IMR-90 (cell line): ENCODE results near the gene TGM1. TPM values are rescaled to one million over a fixed set of nuclear protein-coding genes. Genes with fewer than 3 reads are reported as not detected.

Experiments
- ATAC-seq: fragments of 200-7000 bp; cut with Tn5 transposase; 2 replicates; pipeline ENCODE4 v1.9.1; 2020; ENCODE audit warnings: low read depth, mild to moderate bottlenecking, moderate library complexity
- BruUV-seq: library from RNA; stranded (reverse); fragments of 400-500 nt; replicated peaks from 2 replicates; lab custom pipeline; 2021; lab: Mats Ljungman, UMichigan
- CTCF ChIA-PET: fragments of 300-600 bp; formaldehyde crosslinking; extraction: SDS; loops from one replicate; lab custom pipeline; 2021; ENCODE audit warnings: antibody characterized with exemption; lab: Yijun Ruan, JAX
- POLR2A ChIA-PET: fragments of 300-600 bp; sonication (Branson Sonifier 250); formaldehyde crosslinking; loops from one replicate; lab custom pipeline; 2022; ENCODE audit warnings: antibody characterized with exemption; ENCODE audit not compliant: unreplicated experiment; lab: Charles Lee
- DNase-seq: peaks from one replicate; pipeline ENCODE4 v3.0.0; 2013
- H2AFZ ChIP-seq: replicated peaks from 2 replicates; pipeline ENCODE3; 2013; ENCODE audit warnings: low read length, mild to moderate bottlenecking; ENCODE audit not compliant: poor library complexity
- H2AK5ac ChIP-seq: 2 replicates; pipeline ENCODE4 v1.6.1; 2013; ENCODE audit warnings: low read depth, low read length, inconsistent platforms
- H2AK9ac ChIP-seq: replicated peaks from 2 replicates; pipeline ENCODE3; 2013; ENCODE audit warnings: mild to moderate bottlenecking, low read depth, low read length, moderate library complexity; ENCODE audit not compliant: poor library complexity
- H2BK120ac ChIP-seq: 2 replicates; pipeline ENCODE4 v1.6.1; 2013; ENCODE audit warnings: low read depth, low read length, inconsistent platforms
- H2BK15ac ChIP-seq: 3 replicates; pipeline ENCODE4 v1.6.1; 2013; ENCODE audit warnings: low read depth, low read length, inconsistent platforms
- H2BK20ac ChIP-seq: 2 replicates; pipeline ENCODE4 v1.6.1; 2013; ENCODE audit warnings: low read depth, mild to moderate bottlenecking, inconsistent platforms, low read length, moderate library complexity
- H2BK5ac ChIP-seq: 2 replicates; pipeline ENCODE4 v1.6.1; 2013; ENCODE audit warnings: mild to moderate bottlenecking, low read depth, low read length, inconsistent platforms; ENCODE audit not compliant: poor library complexity, severe bottlenecking
- H3K14ac ChIP-seq: replicated peaks from 2 replicates; pipeline ENCODE4 v1.6.1; 2013; ENCODE audit warnings: low read depth, low read length, inconsistent platforms
- H3K18ac ChIP-seq: 2 replicates; pipeline ENCODE4 v1.6.1; 2013; ENCODE audit warnings: low read depth, low read length, control low read depth
- H3K23ac ChIP-seq: 2 replicates; pipeline ENCODE4 v1.6.1; 2013; ENCODE audit warnings: low read depth, low read length, inconsistent platforms
- H3K27ac ChIP-seq: 2 replicates; pipeline ENCODE4 v1.5.1; 2013; ENCODE audit warnings: mild to moderate bottlenecking, control low read depth, low read length; ENCODE audit not compliant: insufficient read depth
- H3K27me3 ChIP-seq: 2 replicates; pipeline ENCODE4 v1.6.1; 2013; ENCODE audit warnings: low read length; ENCODE audit not compliant: control insufficient read depth, insufficient read depth
- H3K36me3 ChIP-seq: 2 replicates; pipeline ENCODE4 v1.6.1; 2013; ENCODE audit warnings: low read length, mixed read lengths; ENCODE audit not compliant: control insufficient read depth, insufficient read depth
- H3K4ac ChIP-seq: 2 replicates; pipeline ENCODE4 v1.6.1; 2013; ENCODE audit warnings: low read depth, low read length, inconsistent platforms
- H3K4me1 ChIP-seq: 2 replicates; pipeline ENCODE4 v1.6.1; 2013; ENCODE audit warnings: low read length, mixed read lengths; ENCODE audit not compliant: control insufficient read depth, insufficient read depth
- H3K4me2 ChIP-seq: 2 replicates; pipeline ENCODE4 v1.6.1; 2013; ENCODE audit warnings: low read depth, mild to moderate bottlenecking, control low read depth, low read length, moderate library complexity
- H3K4me3 ChIP-seq: 2 replicates; pipeline ENCODE4 v1.5.1; 2013; ENCODE audit warnings: low read depth, mild to moderate bottlenecking, control low read depth, low read length, moderate library complexity; ENCODE audit not compliant: insufficient read depth
- H3K56ac ChIP-seq: 2 replicates; pipeline ENCODE4 v1.6.1; 2013; ENCODE audit warnings: low read length, inconsistent platforms; ENCODE audit not compliant: insufficient read depth; ENCODE audit errors: extremely low read depth
- H3K79me1 ChIP-seq, 2 experiments: 2 replicates each; pipeline ENCODE4 v1.6.1; 2013; ENCODE audit warnings: low read length in 2 of 2, inconsistent platforms in 1 of 2, low read depth in 1 of 2
- H3K9ac ChIP-seq: 2 replicates; pipeline ENCODE4 v1.6.1; 2013; ENCODE audit warnings: low read depth, low read length, control low read depth
- H3K9me1 ChIP-seq: 2 replicates; pipeline ENCODE4 v1.6.1; 2013; ENCODE audit warnings: low read length, inconsistent platforms; ENCODE audit not compliant: insufficient read depth
- H3K9me3 ChIP-seq: 2 replicates; pipeline ENCODE4 v1.6.1; 2013; ENCODE audit warnings: low read length; ENCODE audit not compliant: control insufficient read depth, insufficient read depth
- H4K20me1 ChIP-seq: 2 replicates; pipeline ENCODE4 v1.6.1; 2013; ENCODE audit warnings: low read length, inconsistent platforms; ENCODE audit not compliant: insufficient read depth
- H4K5ac ChIP-seq: 2 replicates; pipeline ENCODE4 v1.6.1; 2013; ENCODE audit warnings: mild to moderate bottlenecking, low read depth, low read length, control low read depth
- H4K8ac ChIP-seq, 2 experiments: 2 replicates each; pipeline ENCODE4 v1.6.1; 2013; ENCODE audit warnings: low read depth in 2 of 2, low read length in 2 of 2, control low read depth in 1 of 2, inconsistent platforms in 1 of 2
- H4K91ac ChIP-seq: 2 replicates; pipeline ENCODE4 v1.6.1; 2013; ENCODE audit warnings: low read depth, low read length, inconsistent platforms; ENCODE audit not compliant: insufficient read depth
- BHLHE40 ChIP-seq: fragments of 150-350 bp; IDR thresholded peaks from 2 replicates; pipeline ENCODE4 v1.6.1; 2016; ENCODE audit warnings: mild to moderate bottlenecking, low read depth, low read length
- CEBPB ChIP-seq: IDR thresholded peaks from 2 replicates; pipeline ENCODE4 v1.6.1; 2012; ENCODE audit warnings: low read depth, low read length, improper control_type of control experiment
- CHD1 ChIP-seq: IDR thresholded peaks from 2 replicates; pipeline ENCODE4 v1.6.1; 2012; ENCODE audit warnings: low read depth, low read length, improper control_type of control experiment
- FOS ChIP-seq: fragments of 150-350 bp; IDR thresholded peaks from 2 replicates; pipeline ENCODE4 v1.6.1; 2016; ENCODE audit warnings: low read depth, low read length
- MAFK ChIP-seq: IDR thresholded peaks from 2 replicates; pipeline ENCODE4 v1.6.1; 2012; ENCODE audit warnings: low read depth, low read length, improper control_type of control experiment
- NFE2L2 ChIP-seq: fragments of 150-350 bp; IDR thresholded peaks from 2 replicates; pipeline ENCODE4 v1.6.1; 2016; ENCODE audit warnings: low read depth, mild to moderate bottlenecking, low read length
- POLR2A ChIP-seq: IDR thresholded peaks from 2 replicates; pipeline ENCODE4 v1.6.1; 2012; ENCODE audit warnings: mild to moderate bottlenecking, low read depth, low read length
- RAD21 ChIP-seq: IDR thresholded peaks from 2 replicates; pipeline ENCODE4 v1.6.1; 2012; ENCODE audit warnings: low read length, improper control_type of control experiment
- RCOR1 ChIP-seq: IDR thresholded peaks from 2 replicates; pipeline ENCODE4 v1.6.1; 2012; ENCODE audit warnings: mild to moderate bottlenecking, low read length, improper control_type of control experiment; ENCODE audit not compliant: insufficient replicate concordance
- RFX5 ChIP-seq: IDR thresholded peaks from 2 replicates; pipeline ENCODE4 v1.8.0; 2012; ENCODE audit warnings: low read depth, mild to moderate bottlenecking, low read length, moderate library complexity
- SMC3 ChIP-seq: fragments of 150-350 bp; IDR thresholded peaks from 2 replicates; pipeline ENCODE4 v1.6.1; 2016; ENCODE audit warnings: low read depth, mild to moderate bottlenecking, antibody characterized with exemption, low read length, moderate library complexity
- WGBS, 2 experiments: methylation state at CpG; one replicate each; pipeline versions ENCODE4 v1.1.5 to v1.1.7; 2013; ENCODE audit warnings: missing lambda C conversion rate in 2 of 2; ENCODE audit not compliant: insufficient read length in 1 of 2; ENCODE audit errors: extremely low coverage in 2 of 2; 5-methylcytosine and 5-hydroxymethylcytosine counted together
- dilution Hi-C: fragments of 300-500 bp; cut with HindIII; formaldehyde crosslinking; loops from one replicate; pipeline ENCODE4 v1.14.3; 2018; ENCODE audit warnings: low sequenced_read_pairs; ENCODE audit not compliant: unreplicated experiment
- in situ Hi-C: fragments of 300-500 bp; cut with MboI; formaldehyde crosslinking; loops from 3 replicates; pipeline ENCODE4 v1.14.3; 2019; ENCODE audit warnings: low sequenced_read_pairs, inconsistent platforms, mixed read lengths
- intact Hi-C: fragments of 100-400 bp; cut with micrococcal nuclease; formaldehyde crosslinking; loops from 2 replicates; pipeline ENCODE4 v1.10.0; 2022
- polyA plus RNA-seq, 3 experiments: library from polyadenylated mRNA; depleted of rRNA; stranded (reverse); fragments of >200 nt; gene quantifications; 2 replicates each; pipeline ENCODE4 v1.2.3, GENCODE V29; 2012; ENCODE audit warnings: low replicate concordance in 1 of 3
- total RNA-seq: library from RNA; depleted of rRNA; stranded (reverse); fragments of >200 nt; gene quantifications from 2 replicates; pipeline ENCODE4 v1.2.3, GENCODE V29; 2012
- TF ChIP-seq, protein P1 (sequence below): fragments of 150-350 bp; IDR thresholded peaks from 2 replicates; pipeline ENCODE4 v1.6.1; 2017; ENCODE audit warnings: mild to moderate bottlenecking, antibody characterized with exemption, low read length, low read depth
- TF ChIP-seq, protein P2 (sequence below): conservative IDR thresholded peaks from 2 replicates; pipeline ENCODE4 v1.5.1; 2012; ENCODE audit warnings: mild to moderate bottlenecking, low read depth, low read length, improper control_type of control experiment

The TGM1 gene
- total and polyA plus RNA-seq, 2 of the 4 experiments (the other 2 are of a cell fraction) = 0.72 to 3.3 TPM

DNA sequence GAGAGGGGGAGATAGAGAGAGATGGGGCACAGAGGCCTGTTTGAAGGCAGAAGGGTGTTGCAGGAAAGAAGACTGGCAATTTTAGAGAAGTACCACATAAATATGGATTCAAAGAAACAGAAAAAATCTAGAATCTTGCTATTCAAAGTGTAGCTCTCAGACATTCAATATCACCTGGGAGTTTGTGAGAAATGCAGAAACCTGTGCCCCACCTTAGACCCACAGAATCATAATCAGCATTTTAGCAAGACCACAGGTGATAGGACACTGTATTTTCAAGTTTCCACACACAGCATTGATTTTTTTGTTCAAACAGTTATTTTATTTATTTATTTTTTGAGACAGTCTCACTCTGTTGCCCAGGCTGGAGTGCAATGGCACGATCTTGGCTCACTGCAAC lies 34.1 kb downstream of the TGM1 start:
- Histone ChIP-seq H4K5ac (no peak overlapping the region), H2BK20ac (no peak overlapping the region), H3K56ac (no peak overlapping the region; the same call in 1 of the 2 replicates), H3K27me3 (no peaks in the 10 kb centered on the region), H4K91ac (no peak overlapping the region), H3K9me3 (no peaks in the 10 kb centered on the region), H2AK9ac (no peak overlapping the region), H2BK120ac (no peak overlapping the region), H3K9ac (no peak overlapping the region), H4K8ac (no peak overlapping the region), H3K4ac (no peak overlapping the region), H3K14ac (no peak overlapping the region), H3K4me2 (no peak overlapping the region), H2AK5ac (no peak overlapping the region), H3K23ac (no peak overlapping the region; the same call in 1 of the 2 replicates), H2BK15ac (no peak overlapping the region), H3K79me1 (peaks cover 25 to 56% of the 10 kb centered on the region in 2 experiments), H3K4me3 (no peak overlapping the region), H3K18ac (no peak overlapping the region), H3K9me1 (peaks cover 7% of the 10 kb centered on the region), H2BK5ac (no peak overlapping the region), H3K27ac (no peak overlapping the region), H2AFZ (no peak overlapping the region), H3K4me1 (peaks cover 10% of the 10 kb centered on the region), H4K20me1 (no peaks in the 10 kb centered on the region), H3K36me3 (peaks cover 6% of the 10 kb centered on the region; the same call in 1 of the 2 replicates)
- dilution Hi-C loops (no loop called here), intact Hi-C loops (no loop called here), in situ Hi-C loops (no loop called here)
- CTCF ChIA-PET = interaction anchor here (0.6 to 2.5 kb wide), 2 partner anchors 13 to 735 kb away, joined by 3 to 7 read pairs; partner anchors contain the start of gene MDP1
- BruUV-seq = no TSS peak
- POLR2A ChIA-PET = interaction anchor here (0.6 kb wide), 2 partner anchors 9 to 1126 kb away, joined by 4 to 8 read pairs; no protein-coding TSS in a partner anchor
- no peak for DNase-seq
- WGBS, 2 experiments = no CpG with 5 or more reads among the region's 1 CpG
- TF ChIP-seq NFE2L2 = no peak
- no peak for TF ChIP-seq MAFK
- TF ChIP-seq CHD1 = no peak
- TF ChIP-seq SMC3 = no peak
- TF ChIP-seq RAD21 = no peak
- no peak for TF ChIP-seq BHLHE40
- no peak for TF ChIP-seq FOS
- no peak for TF ChIP-seq RCOR1
- TF ChIP-seq, protein P1, sequence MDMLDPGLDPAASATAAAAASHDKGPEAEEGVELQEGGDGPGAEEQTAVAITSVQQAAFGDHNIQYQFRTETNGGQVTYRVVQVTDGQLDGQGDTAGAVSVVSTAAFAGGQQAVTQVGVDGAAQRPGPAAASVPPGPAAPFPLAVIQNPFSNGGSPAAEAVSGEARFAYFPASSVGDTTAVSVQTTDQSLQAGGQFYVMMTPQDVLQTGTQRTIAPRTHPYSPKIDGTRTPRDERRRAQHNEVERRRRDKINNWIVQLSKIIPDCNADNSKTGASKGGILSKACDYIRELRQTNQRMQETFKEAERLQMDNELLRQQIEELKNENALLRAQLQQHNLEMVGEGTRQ = no peak
- TF ChIP-seq CEBPB = no peak
- no peak for TF ChIP-seq RFX5
- TF ChIP-seq, protein P2, sequence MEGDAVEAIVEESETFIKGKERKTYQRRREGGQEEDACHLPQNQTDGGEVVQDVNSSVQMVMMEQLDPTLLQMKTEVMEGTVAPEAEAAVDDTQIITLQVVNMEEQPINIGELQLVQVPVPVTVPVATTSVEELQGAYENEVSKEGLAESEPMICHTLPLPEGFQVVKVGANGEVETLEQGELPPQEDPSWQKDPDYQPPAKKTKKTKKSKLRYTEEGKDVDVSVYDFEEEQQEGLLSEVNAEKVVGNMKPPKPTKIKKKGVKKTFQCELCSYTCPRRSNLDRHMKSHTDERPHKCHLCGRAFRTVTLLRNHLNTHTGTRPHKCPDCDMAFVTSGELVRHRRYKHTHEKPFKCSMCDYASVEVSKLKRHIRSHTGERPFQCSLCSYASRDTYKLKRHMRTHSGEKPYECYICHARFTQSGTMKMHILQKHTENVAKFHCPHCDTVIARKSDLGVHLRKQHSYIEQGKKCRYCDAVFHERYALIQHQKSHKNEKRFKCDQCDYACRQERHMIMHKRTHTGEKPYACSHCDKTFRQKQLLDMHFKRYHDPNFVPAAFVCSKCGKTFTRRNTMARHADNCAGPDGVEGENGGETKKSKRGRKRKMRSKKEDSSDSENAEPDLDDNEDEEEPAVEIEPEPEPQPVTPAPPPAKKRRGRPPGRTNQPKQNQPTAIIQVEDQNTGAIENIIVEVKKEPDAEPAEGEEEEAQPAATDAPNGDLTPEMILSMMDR = no peak
- no peak for TF ChIP-seq POLR2A
- no peak for ATAC-seq
